Activated CD4-positive, alpha-beta T cell treated with anti-CD3 and anti-CD28 coated beads for 4 hours (primary cell): ENCODE results near the gene TCEAL9.
"Not testable (repeated sequence)": the region's sequence is repeated elsewhere in the genome, so short reads cannot be mapped to it uniquely, and the experiment has no call there.

Experiments
- DNase-seq, 2 donors: peaks; one replicate each; pipeline ENCODE4 v3.0.0-alpha.2; 2020

The TCEAL9 gene, protein sequence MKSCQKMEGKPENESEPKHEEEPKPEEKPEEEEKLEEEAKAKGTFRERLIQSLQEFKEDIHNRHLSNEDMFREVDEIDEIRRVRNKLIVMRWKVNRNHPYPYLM

DNA sequence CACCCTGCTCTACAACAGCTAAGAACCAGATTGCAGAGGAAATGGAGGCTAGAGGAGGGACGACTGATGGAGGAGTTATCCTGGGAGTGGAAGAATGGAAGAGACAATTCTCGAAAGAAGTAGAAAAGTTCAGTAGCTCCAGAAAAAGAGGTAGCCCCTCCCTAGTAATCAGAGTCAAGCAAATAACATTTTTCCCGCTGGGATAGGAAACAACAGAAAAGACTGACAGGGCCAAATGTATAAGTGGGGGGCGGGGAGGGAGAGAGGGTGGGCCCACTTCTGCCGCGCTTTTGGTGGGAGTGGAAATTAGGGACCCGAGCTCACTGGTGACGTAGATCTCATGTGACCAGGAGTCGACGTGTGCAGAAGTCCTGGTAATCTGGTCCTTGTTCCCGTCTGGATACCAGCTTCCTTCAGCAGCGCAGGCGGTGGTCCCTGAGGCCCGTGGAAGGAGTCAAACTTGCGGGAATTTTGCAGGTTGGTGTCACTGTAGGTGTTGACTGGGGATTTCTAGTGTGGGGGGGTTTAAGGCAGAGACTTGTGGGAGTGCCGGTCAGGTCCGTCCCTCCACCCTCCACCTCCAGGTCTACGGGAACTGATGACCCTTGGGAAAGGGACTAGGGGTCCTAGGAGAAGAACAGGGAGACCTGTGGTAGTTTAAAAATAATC lies at the start of gene TCEAL9:
Gene TCEAL9 (plus strand): TSS at position 377 of the 669 bp plus-strand sequence. CDS start 1,179 bp downstream, outside the sequence.
- no peak for DNase-seq

DNA sequence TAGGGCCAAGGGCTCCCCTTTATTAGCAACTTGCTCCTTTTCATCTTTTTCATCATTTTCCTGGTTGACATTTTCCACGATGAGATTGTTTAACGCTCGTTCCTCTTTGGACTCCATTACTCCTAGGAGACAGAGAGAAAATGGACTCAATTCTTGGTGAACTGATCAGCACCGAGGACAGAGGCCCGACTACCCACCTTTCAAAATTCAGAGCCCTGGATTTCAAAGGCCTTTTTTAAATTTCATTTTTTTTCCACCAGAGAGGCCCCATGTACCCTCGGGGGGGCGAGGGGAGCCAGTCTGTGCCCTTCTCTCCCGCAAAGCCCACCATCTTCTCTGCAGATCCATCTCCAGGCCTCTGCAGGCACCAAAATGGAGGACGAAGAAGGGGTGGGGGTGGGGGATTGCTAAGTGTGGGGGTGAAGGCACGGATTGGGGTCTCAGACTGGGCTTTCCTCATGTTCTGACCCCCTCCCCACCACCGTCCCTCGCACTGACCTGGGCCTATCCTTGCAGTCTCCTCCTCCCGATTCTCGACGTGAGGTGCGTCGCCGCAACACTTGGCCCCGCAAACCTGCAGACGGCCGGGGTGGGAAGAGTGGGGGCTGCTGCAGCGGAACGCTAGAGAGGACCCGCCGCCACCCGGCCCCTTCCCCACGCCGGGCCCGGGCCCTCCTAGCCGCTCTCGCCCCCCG lies 46.3 kb upstream of the TCEAL9 start:
- no peak for DNase-seq

DNA sequence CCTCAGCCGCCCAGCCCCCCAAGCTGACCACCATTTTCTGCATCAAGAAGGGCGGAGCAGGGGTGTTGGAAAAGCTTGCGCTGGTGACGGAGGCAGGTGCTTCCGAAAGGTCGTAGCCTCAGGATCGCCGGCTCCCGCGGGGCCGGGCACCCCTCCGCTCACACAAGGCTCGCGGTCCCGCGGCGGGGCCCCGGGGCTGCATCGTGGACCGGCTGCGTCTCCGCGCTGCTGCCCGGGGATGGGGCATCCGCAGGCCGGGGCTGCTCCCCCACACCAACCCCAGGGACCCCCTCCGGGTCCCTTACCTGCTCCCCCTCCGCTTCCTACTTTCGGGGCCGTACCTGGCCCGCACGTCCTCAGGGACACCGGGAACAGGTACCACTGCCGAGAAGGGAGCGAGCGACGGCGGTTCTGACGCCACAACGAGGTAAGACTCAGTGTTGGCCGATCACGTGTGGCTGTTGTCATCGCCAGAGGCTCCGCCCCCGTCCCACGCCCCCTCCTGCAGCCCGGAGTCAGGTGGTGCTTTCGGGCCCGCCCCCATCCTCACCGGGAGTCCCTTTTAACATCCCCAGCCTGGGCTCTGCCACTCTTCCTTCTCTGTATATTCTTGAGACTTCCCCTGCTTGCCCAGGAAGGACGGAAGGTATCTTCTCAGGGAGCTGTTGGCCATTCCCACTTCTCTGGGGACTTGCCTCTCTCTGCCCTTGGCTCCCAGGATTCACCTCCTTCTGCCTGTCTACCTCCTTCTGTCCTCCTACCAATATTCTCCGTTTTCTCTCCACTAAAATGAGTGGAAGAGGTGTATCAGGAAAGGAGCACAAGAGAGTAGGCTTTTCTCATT lies 45.5 kb upstream of the TCEAL9 start, which contains the start of gene BEX2:
Gene BEX2 (minus strand): TSS at position 436 of the 844 bp plus-strand sequence. CDS start 1,014 bp downstream, outside the sequence.
- peak; percentile 82 to 85 for DNase-seq

DNA sequence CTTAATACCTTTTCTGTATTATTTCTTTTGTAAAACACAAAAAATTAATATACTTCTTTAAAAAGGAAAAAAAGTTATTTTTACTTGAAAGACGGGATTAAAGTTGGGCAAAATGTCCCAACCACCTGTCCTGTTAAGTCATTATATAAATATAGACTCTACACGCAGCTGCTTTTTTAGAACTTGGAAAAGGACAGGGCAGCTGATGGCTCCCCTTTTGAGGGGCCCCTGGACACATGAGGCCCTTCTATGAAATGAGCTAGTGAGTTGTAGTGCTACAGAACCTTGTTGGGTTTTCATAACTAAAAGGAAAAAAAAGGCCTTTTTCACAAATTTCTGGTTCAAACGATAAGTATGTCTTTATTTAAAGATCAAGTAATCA lies 44.9 kb upstream of the TCEAL9 start:
- no peak for DNase-seq

DNA sequence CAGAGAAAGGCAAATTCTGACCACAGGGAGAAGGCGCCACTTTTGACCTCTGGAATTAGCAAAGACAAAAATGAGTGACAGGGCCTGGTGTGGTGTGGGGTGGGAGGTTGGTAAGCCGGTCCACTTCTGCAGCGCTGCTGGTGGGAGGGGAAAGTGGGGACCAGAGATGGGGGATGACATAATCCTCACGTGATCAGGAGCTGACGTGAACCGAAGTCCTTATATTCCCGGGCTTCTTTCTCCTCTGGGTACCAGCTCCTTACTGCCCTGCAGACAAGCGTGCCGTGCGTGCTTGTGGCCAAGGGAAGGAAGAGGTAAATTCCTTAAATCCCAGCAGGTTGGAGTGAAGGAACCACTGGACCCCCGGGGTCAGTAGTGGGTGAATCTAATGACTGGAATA lies 26.3 kb upstream of the TCEAL9 start, which contains the start of gene TCEAL7:
Gene TCEAL7 (plus strand): TSS at position 249 of the 400 bp plus-strand sequence. CDS start 1,165 bp downstream, outside the sequence.
- no peak for DNase-seq

DNA sequence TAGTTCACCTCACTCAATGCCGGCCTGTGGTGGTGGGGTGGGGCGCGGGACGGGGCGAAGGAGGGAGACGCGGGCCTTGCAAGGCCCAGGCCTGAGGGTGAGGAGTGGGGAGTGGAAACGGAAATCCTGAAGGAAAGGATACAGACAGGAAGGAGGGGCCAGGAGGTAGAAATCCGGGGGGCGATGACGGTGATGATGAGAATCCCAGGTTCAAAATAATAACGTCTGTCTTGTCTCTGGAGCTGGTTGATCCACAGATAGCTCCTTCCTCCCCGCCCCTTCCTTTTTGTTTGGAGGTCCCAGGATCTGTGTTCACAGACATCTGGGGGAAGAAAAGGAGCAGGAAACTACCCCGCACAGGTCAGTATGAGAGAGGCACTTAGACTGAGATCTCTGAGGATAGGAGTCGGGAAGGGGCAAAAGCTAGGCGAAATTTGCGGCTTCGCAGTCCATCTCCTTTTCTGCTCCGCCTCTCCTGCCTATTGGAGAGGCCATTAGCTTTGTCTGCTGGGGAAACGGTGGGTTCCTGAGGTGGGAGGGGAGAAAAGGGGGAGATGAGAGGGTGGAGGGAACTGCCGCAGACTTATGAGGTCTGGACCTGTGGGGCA lies 25.5 kb upstream of the TCEAL9 start:
- no peak for DNase-seq

DNA sequence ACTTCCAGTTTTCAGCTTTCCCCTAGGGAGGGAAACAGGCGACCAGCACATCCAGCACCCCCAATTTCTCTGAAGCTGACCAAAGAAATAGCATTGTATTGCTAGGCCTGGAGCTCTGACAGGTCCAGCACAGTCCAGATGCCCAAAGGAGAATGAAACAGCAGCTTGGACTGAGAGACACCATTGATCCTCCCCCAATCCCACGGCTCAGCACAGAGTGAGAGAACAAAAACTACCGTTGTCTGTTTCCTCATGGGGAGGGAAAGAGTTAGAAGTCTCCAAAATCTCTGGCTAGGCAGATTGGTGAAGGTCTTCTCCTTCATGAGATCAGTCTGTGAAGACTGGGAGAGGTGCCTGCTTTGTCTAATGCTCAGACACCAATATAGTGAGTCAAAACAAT lies 17.6 kb upstream of the TCEAL9 start:
- no peak for DNase-seq

DNA sequence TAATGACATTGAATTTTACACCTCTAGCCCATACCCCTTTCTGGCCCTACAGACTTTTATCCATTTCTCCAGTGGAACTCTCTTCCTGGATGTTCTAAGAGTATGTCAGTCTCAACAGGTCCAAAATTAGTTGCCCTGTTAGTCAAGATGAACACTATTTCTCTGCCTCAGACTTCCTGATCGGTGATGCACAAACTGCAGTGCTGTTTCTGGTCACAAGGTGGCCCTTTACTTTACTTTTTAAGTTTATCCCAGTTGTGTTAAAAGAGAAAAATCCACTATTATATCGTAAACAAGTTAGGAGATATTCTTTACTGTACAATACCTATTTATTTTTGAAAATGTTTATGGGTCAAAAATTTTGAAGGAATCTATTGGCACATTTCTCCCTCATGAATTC lies 13.2 kb upstream of the TCEAL9 start:
- peak; percentile 22 to 23 for DNase-seq

DNA sequence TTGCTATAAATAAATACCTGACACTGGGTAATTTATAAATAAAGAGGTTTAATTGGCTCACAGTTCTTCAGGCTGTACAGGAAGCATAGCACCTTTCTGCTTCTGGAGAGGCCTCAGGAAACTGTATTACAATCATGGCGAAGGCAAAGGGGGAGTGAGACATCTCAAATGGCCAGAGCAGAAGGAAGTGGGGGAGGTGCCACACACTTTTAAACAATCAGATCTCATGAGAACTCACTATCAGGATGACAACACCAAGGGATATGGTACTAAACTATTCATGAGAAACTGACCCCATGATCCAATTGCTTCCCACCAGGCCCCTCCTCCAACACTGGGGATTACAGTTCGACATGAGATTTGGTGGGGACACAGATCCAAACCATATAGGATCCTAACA lies 11.7 kb upstream of the TCEAL9 start:
- no peak for DNase-seq

DNA sequence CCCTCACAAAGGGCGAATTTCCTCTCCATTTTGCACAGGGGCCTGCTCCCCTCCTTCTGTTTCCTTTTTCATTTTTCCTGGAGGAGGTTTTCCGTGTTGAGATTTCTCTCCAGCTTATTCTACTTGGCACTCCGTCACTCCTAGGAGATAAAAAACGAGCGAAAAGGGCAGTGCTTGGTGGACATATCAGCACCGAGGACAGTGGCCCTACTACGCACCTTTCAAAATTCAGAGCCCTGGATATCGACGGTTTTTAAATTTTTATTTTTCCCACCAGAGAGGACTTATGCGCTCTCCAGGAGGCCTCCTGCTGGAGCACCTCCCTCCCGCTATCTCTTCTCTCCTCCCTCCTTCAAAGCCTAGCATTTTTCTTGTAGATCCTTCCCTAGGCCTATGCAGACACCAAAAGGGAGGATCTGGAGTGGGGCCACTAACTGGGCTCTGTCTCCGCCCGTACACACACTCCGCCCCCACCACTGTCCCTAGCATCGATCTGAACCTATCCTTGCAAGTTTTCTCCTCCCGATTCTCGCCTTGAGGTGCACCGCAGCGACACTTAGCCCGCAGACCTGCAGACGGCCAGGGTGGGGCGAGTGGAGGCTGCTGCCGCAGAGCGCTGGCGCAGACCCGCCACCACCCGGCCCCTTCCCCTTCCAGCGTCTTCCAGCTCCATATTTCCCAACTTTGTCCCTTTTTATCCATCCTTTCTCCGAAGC lies 8.5 kb upstream of the TCEAL9 start:
- DNase-seq: no peak

DNA sequence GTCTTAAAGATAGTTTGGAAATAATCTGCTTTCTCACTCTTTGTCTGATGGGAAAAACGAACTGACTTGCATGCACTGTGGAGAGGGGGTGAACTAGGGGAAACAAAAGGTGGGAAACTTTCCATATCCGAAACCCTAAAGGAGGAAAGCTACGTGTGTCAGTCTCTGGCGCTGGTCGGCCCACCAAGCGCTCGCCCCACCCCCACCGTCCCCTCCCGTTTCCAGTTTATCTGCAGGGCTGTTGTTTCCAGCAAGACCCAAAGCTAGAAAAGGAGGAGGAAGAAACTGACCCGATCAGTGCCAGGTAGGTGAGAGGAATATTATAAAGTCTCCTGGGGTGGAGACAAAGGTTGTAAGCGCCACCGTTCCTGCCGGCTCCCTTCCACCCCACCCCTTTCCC lies 552 bp downstream of the TCEAL9 start:
- no peak for DNase-seq

DNA sequence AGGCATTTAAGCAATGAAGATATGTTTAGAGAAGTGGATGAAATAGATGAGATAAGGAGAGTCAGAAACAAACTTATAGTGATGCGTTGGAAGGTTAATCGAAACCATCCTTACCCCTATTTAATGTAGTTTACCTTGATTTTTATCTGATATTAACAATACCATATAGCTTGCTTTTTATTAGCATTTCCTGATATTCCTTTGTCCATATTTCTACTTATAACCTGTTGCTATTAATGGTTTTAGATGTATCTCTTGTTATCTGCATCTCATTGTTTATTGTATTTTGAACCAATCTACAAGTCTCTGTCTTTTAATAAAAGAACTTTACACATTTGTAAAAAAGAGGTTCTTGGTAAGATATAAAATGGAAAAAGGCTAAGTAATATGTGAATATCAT lies 1.6 kb downstream of the TCEAL9 start:
- DNase-seq: no peak

DNA sequence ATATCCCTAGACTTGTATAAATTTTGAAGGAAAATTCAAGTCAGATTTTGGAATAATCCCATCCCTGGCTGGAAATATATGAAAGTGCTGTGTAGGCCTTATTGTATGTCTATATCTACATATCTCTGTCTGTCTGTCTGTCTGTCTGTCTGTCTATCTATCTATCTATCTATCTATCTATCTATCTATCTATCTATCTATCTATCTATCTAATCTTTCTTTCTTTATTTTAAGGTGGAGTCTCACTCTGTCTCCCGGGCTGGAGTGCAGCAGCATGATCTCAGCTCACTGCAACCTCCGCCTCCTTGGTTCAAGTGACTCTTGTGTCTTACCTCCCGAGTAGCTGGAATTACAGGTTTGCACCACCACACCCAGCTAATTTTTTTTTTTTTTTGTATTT lies 3.3 kb downstream of the TCEAL9 start:
- DNase-seq: not testable (repeated sequence)

DNA sequence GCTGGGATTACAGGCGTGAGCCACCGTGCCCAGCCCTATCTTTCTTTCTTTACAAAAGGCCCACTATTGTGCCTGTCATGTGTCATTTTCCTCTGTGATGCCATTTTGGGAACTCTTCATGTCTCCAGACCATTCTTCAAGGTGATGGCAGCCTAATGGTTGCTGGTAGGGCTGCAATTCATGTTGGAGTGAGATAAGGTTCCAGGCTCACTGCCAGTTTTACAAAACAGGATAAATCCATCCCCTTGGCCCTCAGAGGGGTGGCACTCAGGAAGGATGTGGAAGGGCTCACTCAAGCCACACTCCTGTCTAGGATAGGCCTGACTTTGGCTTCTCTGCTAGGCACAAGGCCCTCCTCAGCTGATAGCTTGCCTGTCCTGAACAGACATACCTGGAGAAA lies 3.8 kb downstream of the TCEAL9 start:
- no peak for DNase-seq

DNA sequence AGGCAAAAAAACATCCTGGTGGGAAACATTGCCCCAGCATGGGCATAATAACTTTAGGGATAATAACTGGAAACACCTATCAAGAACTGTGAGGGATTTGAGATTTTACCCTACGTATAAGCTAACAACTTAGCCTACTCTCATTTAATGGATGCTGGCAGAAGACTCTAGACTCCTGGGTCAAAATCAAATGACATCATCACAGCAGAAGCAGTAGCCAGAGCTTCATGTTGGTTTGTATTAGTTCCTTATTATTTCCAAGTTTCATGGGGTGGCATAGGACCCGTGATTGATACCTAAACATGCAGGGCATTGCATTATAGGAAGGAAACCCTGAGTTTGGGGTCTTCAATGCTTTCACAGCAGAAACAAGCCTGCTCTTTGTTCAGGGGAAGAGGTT lies 4.6 kb downstream of the TCEAL9 start:
- no peak for DNase-seq

DNA sequence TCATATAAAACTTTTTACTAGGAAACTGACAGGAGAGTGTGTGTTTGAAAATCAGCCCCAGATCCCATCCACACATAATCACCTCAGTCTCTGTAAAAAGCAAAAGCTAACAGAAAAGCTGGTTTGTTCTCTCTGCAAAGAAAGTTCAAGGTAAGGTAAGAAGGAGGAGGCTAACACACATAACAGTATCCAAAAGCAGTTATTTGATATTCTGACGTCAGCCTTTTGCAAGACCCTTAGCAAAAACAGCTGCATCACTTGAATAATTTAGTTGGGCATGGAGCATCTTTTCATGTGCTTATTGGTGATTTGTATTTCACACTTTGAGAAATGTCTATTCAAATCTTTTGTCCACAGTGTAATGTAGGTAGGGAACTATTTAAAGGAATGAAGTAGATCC lies 5.5 kb downstream of the TCEAL9 start:
- no peak for DNase-seq

DNA sequence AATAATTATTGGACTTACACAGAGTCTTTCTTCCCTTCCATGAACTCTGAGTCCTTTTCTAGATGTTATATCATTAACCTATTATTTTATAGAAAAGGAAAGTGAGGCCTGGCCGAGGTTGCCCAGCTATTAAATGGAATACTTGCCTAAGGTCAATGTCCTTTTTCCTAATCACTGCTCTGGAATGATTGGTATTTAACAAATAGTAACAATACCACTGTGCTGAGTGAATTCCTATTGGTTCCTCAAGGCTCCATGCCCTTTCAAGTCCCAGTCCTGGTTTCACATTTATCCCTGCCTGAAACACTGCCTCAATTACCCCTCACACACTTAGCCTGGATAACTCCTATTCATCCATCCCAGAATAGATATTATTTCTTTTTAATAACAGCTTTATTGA lies 6.2 kb downstream of the TCEAL9 start:
- no peak for DNase-seq

DNA sequence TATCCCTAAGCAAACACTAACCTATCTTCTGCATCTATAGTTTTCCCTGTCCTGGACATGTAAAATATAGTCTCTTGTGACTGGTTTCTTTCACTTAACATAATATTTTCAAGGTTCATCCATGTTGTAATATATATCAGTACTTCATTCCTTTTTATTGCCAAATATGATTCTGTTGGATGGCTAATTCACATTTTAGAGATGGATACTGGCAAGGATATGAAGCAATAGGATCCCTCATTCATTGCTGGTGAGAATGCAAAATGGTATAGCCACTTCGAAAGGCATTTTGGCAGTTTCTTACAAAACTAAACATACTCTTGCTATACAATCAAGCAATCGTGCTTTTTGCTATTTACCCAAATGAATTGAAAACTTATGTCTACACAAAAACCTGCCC lies 6.7 kb downstream of the TCEAL9 start:
- no peak for DNase-seq

DNA sequence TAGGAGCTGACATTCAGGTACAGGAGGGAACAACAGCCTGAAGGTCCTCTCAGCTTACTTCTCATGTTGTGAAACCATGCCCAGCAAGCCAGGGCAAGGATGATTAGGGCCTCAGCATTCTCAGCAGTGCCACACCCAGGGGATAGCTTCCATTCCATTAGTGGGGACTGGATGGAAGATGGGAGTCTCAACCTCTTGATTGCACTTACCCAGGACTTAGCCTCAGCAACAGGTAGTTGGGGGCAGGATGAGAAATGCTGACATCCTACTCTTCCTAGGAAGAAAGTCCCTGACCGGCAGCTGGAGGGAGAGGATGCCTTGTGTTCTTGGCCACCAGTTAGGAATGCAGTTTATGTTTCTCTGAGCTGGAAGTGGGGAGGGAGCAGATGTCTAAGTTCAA lies 11.2 kb downstream of the TCEAL9 start:
- DNase-seq: no peak

DNA sequence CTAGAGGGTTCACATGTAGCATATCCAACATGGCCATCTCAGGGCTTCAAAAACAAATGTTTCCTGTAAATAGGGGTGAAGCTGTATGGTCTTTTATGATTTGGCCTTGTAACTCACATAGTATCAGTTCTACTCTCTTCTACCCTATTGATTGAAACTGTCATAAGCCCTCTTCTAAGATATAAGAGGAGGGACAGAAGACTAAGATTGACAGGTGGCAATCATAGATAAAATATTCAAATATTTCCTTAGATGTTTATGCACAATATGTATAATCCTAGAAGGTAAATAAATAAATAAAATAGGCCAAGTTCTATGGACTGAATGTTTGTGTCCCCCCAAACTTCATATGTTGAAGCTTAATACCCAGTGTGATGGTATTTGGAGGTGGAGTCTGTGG lies 13.2 kb downstream of the TCEAL9 start:
- no peak for DNase-seq

DNA sequence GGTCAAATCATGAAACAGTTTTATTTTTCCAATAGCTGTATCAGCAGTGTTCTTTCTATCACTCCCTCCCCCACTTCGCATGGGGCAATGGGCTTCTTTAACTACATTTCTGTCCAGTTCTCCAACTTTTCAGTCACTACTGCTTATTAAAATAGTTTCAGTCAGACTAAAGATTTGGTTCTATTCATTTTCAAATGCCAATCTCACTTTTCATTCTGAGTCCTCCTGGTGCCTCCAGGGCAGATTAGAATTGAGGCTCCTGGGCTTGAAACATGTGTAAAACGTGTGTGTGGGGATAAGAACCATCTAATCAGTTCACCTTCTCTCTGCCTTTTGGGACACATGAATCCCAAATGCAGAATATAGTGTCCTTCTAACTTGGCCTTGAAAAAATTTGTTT lies 16.6 kb downstream of the TCEAL9 start:
- no peak for DNase-seq

DNA sequence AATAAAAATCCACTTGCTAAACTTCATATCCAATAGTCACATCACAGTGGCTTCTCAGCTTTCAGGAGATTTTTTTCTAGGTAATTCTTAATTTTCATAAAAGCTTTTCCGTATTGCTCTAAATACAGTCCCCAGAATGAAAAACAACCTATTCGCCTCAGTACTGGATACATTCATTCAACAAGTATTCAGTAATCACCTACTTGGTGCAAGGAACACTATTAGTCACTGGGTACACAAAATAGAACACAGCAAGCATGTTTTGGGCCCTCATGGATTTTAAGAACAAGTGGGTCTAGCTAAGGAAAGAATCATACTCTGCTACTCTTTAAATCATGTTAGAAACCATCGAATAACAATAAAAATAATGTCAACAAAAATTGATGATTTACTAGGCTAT lies 17.3 kb downstream of the TCEAL9 start:
- no peak for DNase-seq
